Loucy (cell line): ENCODE measurements around the gene AP1M2.

Experiments used
- H2AFZ ChIP-seq: fragments of 200-600 bp; sonication (generic); 2 replicates; pipeline ENCODE4 v1.6.0; 2016; ENCODE audit warnings: antibody characterized with exemption, mild to moderate bottlenecking, low read length, moderate library complexity
- H3F3A ChIP-seq: fragments of 200-600 bp; 2 replicates; pipeline ENCODE4 v1.6.0; 2016; ENCODE audit warnings: antibody characterized with exemption, low read depth, mild to moderate bottlenecking
- H3K27me3 ChIP-seq: fragments of 200-600 bp; sonication (generic); 2 replicates; pipeline ENCODE4 v1.6.1; 2014; ENCODE audit warnings: low read length, mild to moderate bottlenecking; ENCODE audit not compliant: insufficient read depth, poor library complexity, severe bottlenecking
- H3K36me3 ChIP-seq: fragments of 200-600 bp; sonication (generic); 2 replicates; pipeline ENCODE4 v1.6.1; 2016; ENCODE audit warnings: low read length; ENCODE audit not compliant: insufficient read depth
- H3K4me1 ChIP-seq: fragments of 200-600 bp; sonication (generic); 2 replicates; pipeline ENCODE4 v1.5.1; 2014; ENCODE audit warnings: low read length, mild to moderate bottlenecking; ENCODE audit not compliant: insufficient read depth, poor library complexity, severe bottlenecking
- H3K4me2 ChIP-seq: fragments of 200-600 bp; sonication (generic); 2 replicates; pipeline ENCODE4 v1.6.0; 2014; ENCODE audit warnings: antibody characterized with exemption, low read length, low read depth, mild to moderate bottlenecking; ENCODE audit not compliant: poor library complexity, severe bottlenecking
- H3K4me3 ChIP-seq: fragments of 200-600 bp; sonication (generic); 2 replicates; pipeline ENCODE4 v1.5.1; 2014; ENCODE audit warnings: low read length, mild to moderate bottlenecking, mixed read lengths; ENCODE audit not compliant: poor library complexity, severe bottlenecking
- H3K79me2 ChIP-seq: fragments of 200-600 bp; sonication (generic); 2 replicates; pipeline ENCODE4 v1.6.1; 2014; ENCODE audit warnings: low read length; ENCODE audit not compliant: insufficient read depth
- H3K9ac ChIP-seq: fragments of 200-600 bp; sonication (generic); 2 replicates; pipeline ENCODE4 v1.6.0; 2014; ENCODE audit warnings: mild to moderate bottlenecking, low read depth, low read length, moderate library complexity; ENCODE audit not compliant: poor library complexity, severe bottlenecking
- H3K9me2 ChIP-seq: fragments of 200-600 bp; sonication (generic); replicated peaks from 2 replicates; pipeline ENCODE4 v1.6.1; 2016; ENCODE audit warnings: low read depth, low read length, mixed read lengths
- H3K9me3 ChIP-seq: fragments of 200-600 bp; sonication (generic); 2 replicates; pipeline ENCODE4 v1.6.1; 2014; ENCODE audit warnings: mild to moderate bottlenecking, antibody characterized with exemption, low read length, low read depth; ENCODE audit not compliant: insufficient read depth
- H4K20me1 ChIP-seq: fragments of 200-600 bp; sonication (generic); 2 replicates; pipeline ENCODE4 v1.6.0; 2014; ENCODE audit warnings: antibody characterized with exemption, low read length, mild to moderate bottlenecking; ENCODE audit not compliant: insufficient read depth, poor library complexity, severe bottlenecking
- CTCF ChIP-seq: fragments of 200-600 bp; sonication (generic); conservative IDR thresholded peaks from 2 replicates; pipeline ENCODE4 v1.5.1; 2014; ENCODE audit warnings: mild to moderate bottlenecking, antibody characterized with exemption, low read length
- EZH2phosphoT487 ChIP-seq: fragments of 200-600 bp; IDR thresholded peaks from 2 replicates; pipeline ENCODE4 v1.6.1; 2018; ENCODE audit warnings: antibody characterized with exemption, mild to moderate bottlenecking, moderate library complexity, borderline replicate concordance

Gene AP1M2

GRCh38 chr19:10602330-10603083, 15.4 kb upstream of the AP1M2 start:
- Histone ChIP-seq H3K4me1 (peaks cover 24% of the 10 kb centered on the region), H3K9ac (peak overlapping the region; percentile 93), H3K9me3 (no peaks in the 10 kb centered on the region), H3K79me2 (peaks cover 27% of the 10 kb centered on the region), H3K36me3 (no peaks in the 10 kb centered on the region), H4K20me1 (peaks cover 17% of the 10 kb centered on the region), H3F3A (peaks cover 4% of the 10 kb centered on the region; the same call in 1 of the 2 replicates), H3K9me2 (no peaks in the 10 kb centered on the region), H3K4me2 (peak overlapping the region; percentile 93), H3K4me3 (peak overlapping the region; percentile 93), H3K27me3 (no peaks in the 10 kb centered on the region), H2AFZ (peak overlapping the region; percentile 99)
- TF ChIP-seq EZH2phosphoT487 = no peak
- no peak for TF ChIP-seq CTCF

- Histone ChIP-seq H3K4me2 (no peak overlapping the region), H3K9me3 (no peaks in the 10 kb centered on the region), H3K4me1 (peaks cover 29% of the 10 kb centered on the region), H3K27me3 (no peaks in the 10 kb centered on the region), H3F3A (peaks cover 4% of the 10 kb centered on the region; the same call in 1 of the 2 replicates), H2AFZ (peak overlapping the region; percentile 68; the same call in 1 of the 2 replicates), H3K79me2 (peaks cover 27% of the 10 kb centered on the region), H4K20me1 (peaks cover 17% of the 10 kb centered on the region), H3K36me3 (no peaks in the 10 kb centered on the region), H3K4me3 (peak overlapping the region; percentile 56), H3K9ac (no peak overlapping the region), H3K9me2 (no peaks in the 10 kb centered on the region)
- TF ChIP-seq EZH2phosphoT487 (no peak), CTCF (no peak)
Measured at GRCh38 chr19:10601999-10602329, 14.9 kb upstream of the AP1M2 start.

- H2AFZ ChIP-seq = no peak overlapping the region
- peaks cover 41% of the 10 kb centered on the region for H3K4me1 ChIP-seq
- H3K27me3 ChIP-seq = no peaks in the 10 kb centered on the region
- peaks cover 26% of the 10 kb centered on the region for H3K79me2 ChIP-seq
- no peak overlapping the region for H3K4me2 ChIP-seq
- H3K9ac ChIP-seq = no peak overlapping the region
- no peaks in the 10 kb centered on the region for H3K9me3 ChIP-seq
- TF ChIP-seq CTCF = no peak
- no peak for TF ChIP-seq EZH2phosphoT487
- peaks cover 17% of the 10 kb centered on the region for H4K20me1 ChIP-seq
- no peaks in the 10 kb centered on the region for H3K9me2 ChIP-seq
- H3K4me3 ChIP-seq = no peak overlapping the region
- H3K36me3 ChIP-seq = no peaks in the 10 kb centered on the region
- peaks cover 4% of the 10 kb centered on the region; the same call in 1 of the 2 replicates for H3F3A ChIP-seq
Measured at GRCh38 chr19:10600149-10600548, 13.0 kb upstream of the AP1M2 start.
